SU-DHL-6 (cell line): Measurements from ENCODE around the gene SFXN1.
"Not testable (repeated sequence)": the region's sequence is repeated elsewhere in the genome, so short reads cannot be mapped to it uniquely, and the experiment has no call there.

Experiments
- H2AFZ ChIP-seq: fragments of 200-600 bp; sonication (generic); 2 replicates; pipeline ENCODE4 v1.6.1; 2014; ENCODE audit warnings: low read depth, mild to moderate bottlenecking, moderate library complexity, mixed read lengths, antibody characterized with exemption, low read length; ENCODE audit not compliant: severe bottlenecking
- H3F3A ChIP-seq: fragments of 200-600 bp; shearing (Covaris generic); 2 replicates; pipeline ENCODE4 v1.6.0; 2016; ENCODE audit warnings: antibody characterized with exemption, mild to moderate bottlenecking; ENCODE audit not compliant: insufficient read depth
- H3K27ac ChIP-seq: fragments of 200-600 bp; sonication (generic); 2 replicates; pipeline ENCODE4 v1.5.1; 2016; ENCODE audit warnings: low read depth, mild to moderate bottlenecking, low read length, moderate library complexity, mixed read lengths
- H3K27me3 ChIP-seq: fragments of 200-600 bp; sonication (generic), shearing (Covaris generic); 2 replicates; pipeline ENCODE4 v1.6.0; 2014; ENCODE audit warnings: mild to moderate bottlenecking, low read length
- H3K36me3 ChIP-seq: fragments of 200-600 bp; sonication (generic); 2 replicates; pipeline ENCODE4 v1.6.1; 2014; ENCODE audit warnings: mild to moderate bottlenecking, low read length, mixed read lengths
- H3K4me2 ChIP-seq: fragments of 300-600, 200-600 bp; shearing (Covaris generic), sonication (generic); 2 replicates; pipeline ENCODE4 v1.6.0; 2014; ENCODE audit warnings: low read length, low read depth, mild to moderate bottlenecking; ENCODE audit not compliant: poor library complexity, severe bottlenecking
- H3K4me3 ChIP-seq: fragments of 200-600 bp; sonication (generic); 2 replicates; pipeline ENCODE4 v1.5.1; 2014; ENCODE audit warnings: antibody characterized with exemption, low read length, mild to moderate bottlenecking, mixed read lengths; ENCODE audit not compliant: insufficient read depth, poor library complexity, severe bottlenecking
- H3K79me2 ChIP-seq: fragments of 200-600 bp; sonication (generic); 2 replicates; pipeline ENCODE4 v1.6.1; 2014; ENCODE audit warnings: mild to moderate bottlenecking, low read length, moderate library complexity; ENCODE audit not compliant: insufficient read depth
- H3K9ac ChIP-seq: fragments of 200-600 bp; sonication (generic); 2 replicates; pipeline ENCODE4 v1.7.0; 2014; ENCODE audit warnings: mild to moderate bottlenecking, low read length
- H3K9me2 ChIP-seq: fragments of 200-600 bp; sonication (generic); replicated peaks from 2 replicates; pipeline ENCODE4 v1.6.1; 2014; ENCODE audit warnings: low read length; ENCODE audit not compliant: insufficient read depth
- H3K9me3 ChIP-seq: fragments of 200-600 bp; sonication (generic); 2 replicates; pipeline ENCODE4 v1.6.1; 2014; ENCODE audit warnings: low read length, mixed read lengths; ENCODE audit not compliant: insufficient read depth
- H4K20me1 ChIP-seq: fragments of 200-600 bp; sonication (generic); 2 replicates; pipeline ENCODE4 v1.6.1; 2014; ENCODE audit warnings: low read depth, mild to moderate bottlenecking, antibody characterized with exemption, low read length, moderate library complexity, mixed read lengths
- EZH2phosphoT487 ChIP-seq: fragments of 200-600 bp; sonication (generic), shearing (Covaris generic); conservative IDR thresholded peaks from 2 replicates; pipeline ENCODE4 v1.6.1; 2018; ENCODE audit warnings: mild to moderate bottlenecking, antibody characterized with exemption, low read length, moderate library complexity, mixed read lengths
- TF ChIP-seq, protein P1 (sequence below): fragments of 200-600 bp; sonication (generic); IDR thresholded peaks from one replicate; pipeline ENCODE4 v1.5.1; 2017; ENCODE audit warnings: antibody characterized with exemption, mild to moderate bottlenecking, low read length, moderate library complexity; ENCODE audit not compliant: insufficient read depth, poor library complexity, severe bottlenecking

The SFXN1 gene

GRCh38 chr5:175494264-175495183, 16.2 kb downstream of the SFXN1 start:
- no peaks in the 10 kb centered on the region for H3K27me3 ChIP-seq
- no peak overlapping the region for H2AFZ ChIP-seq
- H3K4me2 ChIP-seq: no peak overlapping the region
- no peak overlapping the region for H3K27ac ChIP-seq
- no peaks in the 10 kb centered on the region for H3K9me3 ChIP-seq
- H3K36me3 ChIP-seq: peaks cover 51% of the 10 kb centered on the region; the same call in 1 of the 2 replicates
- H3K9ac ChIP-seq: no peak overlapping the region
- 0 out of 2 replicates have a peak, but pooled peaks cover 2% of the 10 kb centered on the region for H3F3A ChIP-seq
- peaks cover 68% of the 10 kb centered on the region for H3K79me2 ChIP-seq
- TF ChIP-seq, protein P1, sequence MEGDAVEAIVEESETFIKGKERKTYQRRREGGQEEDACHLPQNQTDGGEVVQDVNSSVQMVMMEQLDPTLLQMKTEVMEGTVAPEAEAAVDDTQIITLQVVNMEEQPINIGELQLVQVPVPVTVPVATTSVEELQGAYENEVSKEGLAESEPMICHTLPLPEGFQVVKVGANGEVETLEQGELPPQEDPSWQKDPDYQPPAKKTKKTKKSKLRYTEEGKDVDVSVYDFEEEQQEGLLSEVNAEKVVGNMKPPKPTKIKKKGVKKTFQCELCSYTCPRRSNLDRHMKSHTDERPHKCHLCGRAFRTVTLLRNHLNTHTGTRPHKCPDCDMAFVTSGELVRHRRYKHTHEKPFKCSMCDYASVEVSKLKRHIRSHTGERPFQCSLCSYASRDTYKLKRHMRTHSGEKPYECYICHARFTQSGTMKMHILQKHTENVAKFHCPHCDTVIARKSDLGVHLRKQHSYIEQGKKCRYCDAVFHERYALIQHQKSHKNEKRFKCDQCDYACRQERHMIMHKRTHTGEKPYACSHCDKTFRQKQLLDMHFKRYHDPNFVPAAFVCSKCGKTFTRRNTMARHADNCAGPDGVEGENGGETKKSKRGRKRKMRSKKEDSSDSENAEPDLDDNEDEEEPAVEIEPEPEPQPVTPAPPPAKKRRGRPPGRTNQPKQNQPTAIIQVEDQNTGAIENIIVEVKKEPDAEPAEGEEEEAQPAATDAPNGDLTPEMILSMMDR: no peak
- no peak for TF ChIP-seq EZH2phosphoT487
- H3K4me3 ChIP-seq: no peak overlapping the region
- H4K20me1 ChIP-seq: peaks cover 34% of the 10 kb centered on the region; the same call in 1 of the 2 replicates
- no peaks in the 10 kb centered on the region for H3K9me2 ChIP-seq

GRCh38 chr5:175501759-175502158, 23.4 kb downstream of the SFXN1 start:
- Histone ChIP-seq H3K9me2 (no peaks in the 10 kb centered on the region), H3K9ac (no peak overlapping the region), H3K36me3 (peaks cover 28% of the 10 kb centered on the region; the same call in 1 of the 2 replicates), H3K27me3 (no peaks in the 10 kb centered on the region), H3K4me3 (no peak overlapping the region), H3K9me3 (no peaks in the 10 kb centered on the region), H3K4me2 (no peak overlapping the region), H3F3A (no peaks in the 10 kb centered on the region), H3K27ac (no peak overlapping the region), H3K79me2 (peaks cover 60% of the 10 kb centered on the region), H4K20me1 (peaks cover 20% of the 10 kb centered on the region; the same call in 1 of the 2 replicates), H2AFZ (no peak overlapping the region)
- no peak for TF ChIP-seq EZH2phosphoT487
- TF ChIP-seq, protein P1: no peak

GRCh38 chr5:175507671-175508070, 29.3 kb downstream of the SFXN1 start:
- not testable (repeated sequence) for H2AFZ ChIP-seq, H3K4me3 ChIP-seq, H3K4me2 ChIP-seq, H3K9me2 ChIP-seq, H3K27ac ChIP-seq, H3K9me3 ChIP-seq, H3F3A ChIP-seq, H3K9ac ChIP-seq, H3K27me3 ChIP-seq
- H3K36me3 ChIP-seq: peaks cover 43% of the 10 kb centered on the region
- H4K20me1 ChIP-seq: 0 out of 2 replicates have a peak, but pooled peaks cover 11% of the 10 kb centered on the region
- H3K79me2 ChIP-seq: peaks cover 30% of the 10 kb centered on the region

GRCh38 chr5:175508896-175509295, 30.5 kb downstream of the SFXN1 start:
- no peaks in the 10 kb centered on the region for H3F3A ChIP-seq
- H3K27ac ChIP-seq: no peak overlapping the region
- no peaks in the 10 kb centered on the region for H3K9me2 ChIP-seq
- no peak overlapping the region for H3K4me3 ChIP-seq
- peaks cover 22% of the 10 kb centered on the region; the same call in 1 of the 2 replicates for H3K79me2 ChIP-seq
- H3K4me2 ChIP-seq: no peak overlapping the region
- no peaks in the 10 kb centered on the region for H3K27me3 ChIP-seq
- H2AFZ ChIP-seq: no peak overlapping the region
- no peaks in the 10 kb centered on the region for H3K9me3 ChIP-seq
- H3K9ac ChIP-seq: no peak overlapping the region
- peaks cover 37% of the 10 kb centered on the region for H3K36me3 ChIP-seq
- H4K20me1 ChIP-seq: 0 out of 2 replicates have a peak, but pooled peaks cover 6% of the 10 kb centered on the region
- no peak for TF ChIP-seq EZH2phosphoT487
- TF ChIP-seq, protein P1: no peak
